Gastroesophageal sphincter (tissue), 3 donors: Measurements from ENCODE around the gene ADH1C.

Experiments used
- CTCF ChIP-seq, 4 experiments: fragments of 200-600 bp in 2 of 4; fragments of 450-650 bp in 2 of 4; sonication (generic) in 1 of 4; IDR thresholded peaks; one replicate each; pipeline ENCODE4 v1.5.1; 2017 to 2019; ENCODE audit warnings: antibody characterized with exemption in 4 of 4, mild to moderate bottlenecking in 2 of 4, moderate library complexity in 2 of 4
- EP300 ChIP-seq: sonication (generic); formaldehyde crosslinking; IDR thresholded peaks from one replicate; pipeline ENCODE4 v1.6.1; 2017; ENCODE audit warnings: antibody characterized with exemption, mild to moderate bottlenecking
- POLR2A ChIP-seq, 2 donors: fragments of 450-650 bp; IDR thresholded peaks; one replicate each; pipeline ENCODE4 v1.6.1; 2017; ENCODE audit warnings: antibody characterized with exemption in 2 of 2, mild to moderate bottlenecking in 2 of 2, moderate library complexity in 1 of 2
- POLR2AphosphoS5 ChIP-seq: sonication (generic); formaldehyde crosslinking; IDR thresholded peaks from one replicate; pipeline ENCODE4 v1.6.1; 2017; ENCODE audit warnings: antibody characterized with exemption

- TF ChIP-seq CTCF (IDR thresholded peaks at IDR 0.05): no peak
- no peak for TF ChIP-seq POLR2AphosphoS5
- TF ChIP-seq EP300: no peak
- no peak for TF ChIP-seq POLR2A (IDR thresholded peaks at IDR 0.05)
These were observed 61.4 kb downstream of the ADH1C start, which contains the start of gene ADH1A for GRCh38 chr4:99290848-99291786.
